Measurements from ENCODE around the gene COX6B2.

COX6B2 gene

GRCh38 chr19:55383279-55384130, 29.0 kb upstream of the COX6B2 start:
- DNase-seq (ENCODE audit: low read depth in 2 of 2), result peak in 1 of 2 donors; percentile 48

GRCh38 chr19:55382522-55383054, 28.1 kb upstream of the COX6B2 start:
- no peak for DNase-seq (ENCODE audit: low read depth in 2 of 2)

GRCh38 chr19:55382013-55382412, 27.5 kb upstream of the COX6B2 start:
- DNase-seq (ENCODE audit: low read depth in 2 of 2), result no peak

- no peak for DNase-seq (ENCODE audit: low read depth in 2 of 2)
Observed at GRCh38 chr19:55379174-55379573, 24.7 kb upstream of the COX6B2 start.

DNA sequence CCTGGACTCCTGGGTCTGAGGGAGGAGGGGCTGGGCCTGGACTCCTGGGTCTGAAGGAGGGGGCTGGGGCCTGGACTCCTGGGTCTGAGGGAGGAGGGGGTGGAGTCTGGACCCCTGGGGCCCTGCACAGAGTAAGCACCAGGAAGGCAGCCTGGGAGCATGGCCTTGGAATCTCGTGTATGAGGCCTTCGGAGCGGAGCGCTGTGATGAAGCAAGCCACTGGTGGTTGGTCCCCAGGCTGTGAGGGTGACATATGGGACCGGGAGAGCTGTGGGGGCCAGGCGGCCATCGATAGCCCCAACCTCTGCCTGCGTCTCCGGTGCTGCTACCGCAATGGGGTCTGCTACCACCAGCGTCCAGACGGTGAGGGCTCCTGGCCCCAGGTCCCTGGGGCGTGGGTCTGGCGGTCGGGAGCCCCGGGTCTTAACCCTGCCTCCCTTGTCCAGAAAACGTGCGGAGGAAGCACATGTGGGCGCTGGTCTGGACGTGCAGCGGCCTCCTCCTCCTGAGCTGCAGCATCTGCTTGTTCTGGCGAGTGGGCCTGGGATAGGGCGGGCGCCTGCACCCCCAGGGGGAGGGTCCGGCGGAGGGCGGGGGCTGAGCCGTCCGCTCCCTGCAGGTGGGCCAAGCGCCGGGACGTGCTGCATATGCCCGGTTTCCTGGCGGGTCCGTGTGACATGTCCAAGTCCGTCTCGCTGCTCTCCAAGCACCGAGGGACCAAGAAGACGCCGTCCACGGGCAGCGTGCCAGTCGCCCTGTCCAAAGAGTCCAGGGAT, 23.0 kb upstream of the COX6B2 start:
- no peak for DNase-seq (ENCODE audit: low read depth in 2 of 2)

GRCh38 chr19:55376241-55376933, 21.9 kb upstream of the COX6B2 start, which contains the start of gene TMEM190:
Gene TMEM190 (plus strand): TSS chr19:55376826. CDS start chr19:55376854, 28 bp downstream.
- no peak for DNase-seq (ENCODE audit: low read depth in 2 of 2)

DNA sequence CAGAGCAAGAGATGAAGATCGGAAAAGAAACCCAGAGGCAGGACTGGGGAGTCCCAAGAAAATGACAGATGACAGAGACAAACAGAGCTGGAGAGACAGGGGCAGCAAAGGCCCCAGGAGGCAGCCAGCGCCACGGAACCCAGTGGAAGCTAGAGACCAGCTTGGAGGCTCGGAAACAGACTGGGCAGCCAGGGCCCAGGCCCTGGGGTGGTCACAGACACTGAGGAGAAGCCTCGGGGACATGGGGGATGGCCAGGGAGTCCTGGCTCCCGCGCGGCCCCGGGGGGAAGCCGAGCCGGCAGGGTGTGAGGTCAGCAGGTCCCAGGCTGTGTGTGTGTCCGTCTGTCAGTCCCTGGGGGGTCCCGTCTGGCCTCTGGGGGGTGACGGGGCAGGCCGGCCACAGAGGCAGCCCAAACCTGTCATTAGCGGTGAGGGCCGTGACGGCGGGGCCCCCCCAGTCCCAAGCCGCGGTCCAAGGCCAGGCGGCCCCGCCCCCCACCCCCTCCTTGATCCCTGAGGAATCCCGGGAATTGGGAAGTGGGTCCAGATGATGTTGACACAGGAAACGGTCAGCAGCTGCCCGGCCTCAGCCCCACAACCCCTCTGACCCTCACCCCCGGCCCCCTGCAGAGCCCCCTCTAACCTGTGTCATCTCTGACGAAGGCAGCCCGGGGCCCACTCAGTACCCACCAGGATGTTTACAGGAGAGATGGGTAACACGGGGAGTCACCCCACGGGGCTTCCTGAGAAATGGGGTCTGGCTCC, 19.7 kb upstream of the COX6B2 start:
- no peak for DNase-seq (ENCODE audit: low read depth in 2 of 2)

- DNase-seq (ENCODE audit: low read depth in 2 of 2), result no peak
Observed at GRCh38 chr19:55373306-55373992, 18.9 kb upstream of the COX6B2 start.

DNA sequence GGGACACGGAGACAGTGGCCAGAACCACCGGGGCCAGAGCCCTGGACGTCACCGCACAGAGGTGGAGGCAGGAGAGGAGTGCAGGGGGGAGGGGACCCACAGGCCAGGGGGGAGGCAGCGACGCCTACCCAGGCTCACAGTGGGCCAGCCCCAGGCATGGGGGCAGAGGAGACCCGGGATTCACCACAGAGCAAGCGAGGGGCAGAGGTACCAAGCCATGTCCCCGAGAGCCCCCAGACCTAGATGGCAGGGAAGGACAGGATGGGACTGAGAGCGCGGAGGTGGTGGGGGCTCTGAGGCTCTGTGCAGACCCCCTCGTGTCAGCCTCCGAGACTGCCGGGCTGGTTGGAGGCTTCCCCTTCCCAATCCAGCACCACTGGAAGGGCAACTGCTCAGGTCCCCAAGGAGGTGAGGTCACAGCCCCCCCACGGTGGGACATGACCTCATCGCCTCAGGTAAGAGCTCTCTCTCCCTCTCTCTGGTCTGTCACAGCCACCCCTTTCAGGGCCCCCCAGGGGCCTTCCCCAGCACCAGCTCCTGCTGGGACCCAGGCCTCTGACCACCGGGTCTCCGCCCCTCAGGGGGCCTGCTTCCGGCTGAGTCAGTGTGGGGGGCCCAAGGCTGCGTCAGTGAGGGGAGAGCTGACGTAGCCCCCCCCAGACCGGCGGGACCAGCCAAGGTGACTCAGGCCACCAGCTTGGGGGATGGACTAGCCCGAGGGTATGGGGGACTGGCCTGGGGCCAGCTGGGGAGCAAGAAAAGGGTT, 18.0 kb upstream of the COX6B2 start:
- no peak for DNase-seq (ENCODE audit: low read depth in 2 of 2)

DNA sequence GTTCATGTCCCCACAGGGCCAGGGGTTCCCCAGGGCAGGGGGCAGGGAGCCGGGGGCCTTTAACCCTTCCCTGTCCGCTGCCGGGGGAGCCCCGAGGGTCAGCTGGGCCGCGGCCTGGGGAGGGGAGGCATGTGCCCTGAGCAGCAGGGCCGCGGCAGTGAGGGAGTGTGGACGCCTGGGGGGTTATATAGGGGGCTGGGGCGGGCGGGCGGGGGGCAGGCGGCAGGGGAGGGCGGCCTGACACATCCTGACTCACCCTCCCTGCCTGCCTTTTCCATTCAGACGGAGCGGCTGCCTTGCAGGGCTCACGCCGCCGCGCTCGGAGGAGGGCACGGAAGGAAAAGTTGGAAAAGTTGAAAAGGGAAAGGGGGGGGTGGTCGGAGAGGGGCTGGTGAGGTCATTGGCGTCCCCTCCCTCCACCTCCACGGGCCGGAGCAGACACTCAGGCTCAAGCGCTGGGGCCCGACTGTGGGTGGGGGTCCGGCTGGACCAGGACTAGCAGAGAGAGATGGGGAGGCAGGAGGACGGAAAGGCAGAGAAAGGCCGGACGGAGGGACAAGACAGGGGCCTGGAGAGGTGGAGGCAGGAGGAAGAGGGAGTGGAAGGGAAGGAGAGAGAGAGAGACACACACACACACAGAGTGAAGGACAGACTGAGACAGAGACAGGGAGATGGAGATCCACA, 15.9 kb upstream of the COX6B2 start, which contains the start of gene IL11:
TSS of gene IL11 (minus strand) at position 159 of the 684 bp plus-strand sequence. CDS start at position 6, 153 bp downstream.
- no peak for DNase-seq (ENCODE audit: low read depth in 2 of 2)

GRCh38 chr19:55369653-55370304, 15.3 kb upstream of the COX6B2 start:
- no peak for DNase-seq (ENCODE audit: low read depth in 2 of 2)

DNA sequence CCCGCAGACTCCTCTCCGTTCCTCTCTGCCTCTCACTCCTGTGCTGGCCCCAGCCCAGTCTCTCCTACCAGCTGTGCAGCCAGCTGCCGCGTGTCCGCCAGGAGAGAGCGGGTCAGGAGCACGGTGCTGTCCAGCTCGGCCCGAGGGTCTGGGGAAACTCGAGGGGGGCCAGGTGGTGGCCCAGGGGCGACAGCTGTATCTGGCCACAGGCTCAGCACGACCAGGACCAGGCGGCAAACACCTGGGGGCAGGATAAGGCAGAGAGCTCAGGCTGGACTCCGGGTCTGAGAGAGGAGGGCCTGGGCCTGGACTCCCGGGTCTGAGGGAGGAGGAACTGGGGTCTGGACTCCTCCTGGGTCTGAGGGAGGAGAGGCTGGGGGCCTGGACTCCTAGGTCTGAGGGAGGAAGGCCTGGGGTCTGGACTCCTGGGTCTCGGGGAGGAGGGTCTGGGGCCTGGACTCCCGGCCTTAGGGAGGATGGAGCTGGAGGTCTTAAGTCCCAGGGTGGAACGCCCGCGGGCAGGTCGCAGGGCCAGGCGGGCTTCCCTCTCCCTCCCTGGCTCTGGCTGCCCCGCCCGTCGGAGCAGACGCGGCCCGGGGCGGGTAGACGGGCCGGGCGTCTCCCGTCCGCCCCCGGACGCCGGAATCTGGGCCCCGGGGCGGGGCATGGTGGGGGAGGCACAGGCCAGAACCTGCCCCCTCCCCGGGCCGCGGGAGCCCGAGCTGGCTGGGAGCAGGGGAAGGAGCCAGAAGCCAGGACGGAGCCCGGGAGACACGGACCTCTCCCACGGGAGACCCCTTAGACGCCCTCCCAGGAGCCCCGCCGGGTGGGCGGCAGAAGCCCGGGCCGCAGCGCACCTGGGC, 14.4 kb upstream of the COX6B2 start:
- DNase-seq (ENCODE audit: low read depth in 2 of 2), result no peak

DNA sequence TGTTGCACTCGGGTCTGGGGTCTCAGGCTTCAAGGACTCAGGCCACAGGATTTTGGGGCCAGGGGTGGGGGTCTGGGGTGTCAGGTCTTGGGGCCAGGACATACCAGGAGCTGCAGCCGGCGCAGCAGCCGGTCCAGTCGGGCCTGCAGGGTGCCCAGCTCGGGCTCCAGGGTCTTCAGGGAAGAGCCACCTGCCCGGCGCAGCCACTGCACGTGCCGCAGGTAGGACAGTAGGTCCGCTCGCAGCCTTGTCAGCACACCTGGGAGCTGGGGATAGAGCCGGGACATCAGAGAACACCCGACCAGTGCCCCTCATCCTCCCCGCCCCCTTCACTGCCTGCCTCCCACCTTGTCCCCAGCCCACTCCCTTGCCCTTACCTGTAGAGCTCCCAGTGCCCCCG, 13.6 kb upstream of the COX6B2 start:
- no peak for DNase-seq (ENCODE audit: low read depth in 2 of 2)

GRCh38 chr19:55366790-55367189, 12.3 kb upstream of the COX6B2 start:
- no peak for DNase-seq (ENCODE audit: low read depth in 2 of 2)

DNA sequence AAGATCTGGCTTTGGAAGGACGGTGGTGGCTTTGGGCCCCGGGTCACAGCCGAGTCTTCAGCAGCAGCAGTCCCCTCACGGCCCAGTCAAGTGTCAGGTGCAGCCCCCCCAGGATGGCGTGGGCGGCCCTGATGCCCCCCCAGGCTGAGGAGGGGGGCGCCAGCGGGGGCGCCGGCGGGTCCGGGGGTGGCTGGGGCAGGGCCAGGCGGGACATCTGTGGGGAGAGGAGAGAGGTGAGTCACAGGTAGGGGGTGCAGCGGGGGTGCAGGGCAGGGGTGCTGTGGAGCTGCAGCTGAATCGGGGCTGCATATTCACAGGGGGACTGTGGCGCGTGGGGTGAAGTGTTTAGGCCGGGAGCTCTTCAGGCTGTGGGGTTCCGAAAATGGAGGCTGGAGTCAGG, 11.4 kb upstream of the COX6B2 start:
- no peak for DNase-seq (ENCODE audit: low read depth in 2 of 2)

DNA sequence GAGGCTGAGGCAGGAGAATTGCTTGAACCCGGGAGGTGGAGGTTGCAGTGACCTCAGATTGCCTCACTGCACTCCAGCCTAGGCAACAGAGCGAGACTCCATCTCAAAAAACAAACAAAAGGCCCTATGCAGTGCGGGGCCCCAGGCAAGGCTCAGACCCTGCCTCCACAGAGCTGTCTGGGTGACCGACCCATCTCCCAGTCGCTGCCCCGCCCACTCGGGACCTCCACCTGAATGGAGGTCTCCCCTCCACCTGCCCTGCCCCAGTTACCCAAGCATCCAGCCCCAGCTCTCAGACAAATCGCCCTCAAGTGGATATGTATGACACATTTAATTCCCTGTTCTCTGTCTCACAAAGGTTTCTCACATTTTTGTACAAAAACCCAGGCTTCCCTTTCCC, 10.7 kb upstream of the COX6B2 start:
- DNase-seq (ENCODE audit: low read depth in 2 of 2), result no peak

DNA sequence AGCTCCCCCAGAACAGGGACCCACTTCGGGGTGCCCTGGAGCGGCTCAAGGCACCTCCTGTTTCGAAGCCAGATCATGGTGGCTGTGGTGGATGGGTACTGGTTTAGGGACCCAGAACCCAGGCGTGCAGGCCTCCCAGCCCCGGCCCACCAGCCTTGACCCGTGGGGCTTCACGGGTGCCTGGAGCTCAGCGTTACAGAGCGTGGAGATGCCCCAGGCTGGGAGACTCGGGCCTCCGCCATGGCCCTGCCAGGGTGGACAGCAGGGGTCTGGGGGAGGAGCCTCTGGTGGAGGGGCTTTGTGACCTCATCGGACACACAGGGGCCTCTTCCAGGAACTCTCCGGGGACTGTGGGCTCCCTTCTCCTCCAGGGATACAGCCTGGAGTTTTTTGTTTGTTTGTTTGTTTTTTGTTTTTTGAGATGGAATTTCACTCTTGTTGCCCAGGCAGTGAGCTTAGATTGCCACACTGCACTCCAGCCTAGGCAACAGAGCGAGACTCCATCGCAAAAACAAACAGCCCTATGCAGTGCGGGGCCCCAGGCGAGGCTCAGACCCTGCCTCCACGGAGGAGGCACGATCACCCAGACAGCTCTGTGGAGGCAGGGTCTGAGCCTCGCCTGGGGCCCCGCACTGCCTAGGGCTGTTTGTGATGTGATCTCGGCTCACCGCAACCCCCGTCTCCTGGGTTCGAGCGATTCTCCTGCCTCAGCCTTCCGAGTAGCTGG, 8.6 kb upstream of the COX6B2 start, which contains the start of gene GARIN5B:
TSS of gene GARIN5B (minus strand) at position 271 of the 727 bp plus-strand sequence. CDS start at position 77, 194 bp downstream.
- no peak for DNase-seq (ENCODE audit: low read depth in 2 of 2)
